Measurements from ENCODE around the gene IL4R. TPM values are rescaled to one million over a fixed set of nuclear protein-coding genes. Genes with fewer than 3 reads are reported as not detected.
"Not testable (repeated sequence)": the region's sequence is repeated elsewhere in the genome, so short reads cannot be mapped to it uniquely, and the experiment has no call there.

The IL4R gene
- total and polyA plus RNA-seq, 2 of the 13 experiments (the other 11 are each of a cell fraction or from before 2014, with no cell fraction given): 15.9 to 49.6 TPM

DNA sequence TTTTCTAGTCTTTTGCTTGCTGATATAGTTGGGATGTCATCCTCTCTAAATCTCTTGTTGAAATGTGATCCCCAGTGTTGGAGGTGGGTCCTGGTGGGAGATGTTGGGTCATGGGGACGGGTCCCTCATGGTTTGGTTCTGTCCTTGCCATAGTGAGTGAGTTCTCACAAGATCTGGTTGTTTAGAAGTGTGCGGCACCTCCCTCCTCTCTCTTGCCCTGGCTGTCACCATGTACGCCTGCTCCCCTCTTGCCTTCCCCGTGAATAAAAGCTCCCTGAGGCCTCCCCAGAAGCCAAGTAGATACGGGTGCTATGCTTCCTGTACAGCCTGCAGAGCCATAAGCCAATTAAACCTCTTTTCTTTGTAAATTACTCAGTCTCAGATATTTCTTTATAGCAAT, 15.2 kb downstream of the IL4R start:
- CTCF ChIA-PET (ENCODE audit: low intra/inter-chr PET ratio, low total read pairs): no interaction called here
- FAIRE-seq: no peak

DNA sequence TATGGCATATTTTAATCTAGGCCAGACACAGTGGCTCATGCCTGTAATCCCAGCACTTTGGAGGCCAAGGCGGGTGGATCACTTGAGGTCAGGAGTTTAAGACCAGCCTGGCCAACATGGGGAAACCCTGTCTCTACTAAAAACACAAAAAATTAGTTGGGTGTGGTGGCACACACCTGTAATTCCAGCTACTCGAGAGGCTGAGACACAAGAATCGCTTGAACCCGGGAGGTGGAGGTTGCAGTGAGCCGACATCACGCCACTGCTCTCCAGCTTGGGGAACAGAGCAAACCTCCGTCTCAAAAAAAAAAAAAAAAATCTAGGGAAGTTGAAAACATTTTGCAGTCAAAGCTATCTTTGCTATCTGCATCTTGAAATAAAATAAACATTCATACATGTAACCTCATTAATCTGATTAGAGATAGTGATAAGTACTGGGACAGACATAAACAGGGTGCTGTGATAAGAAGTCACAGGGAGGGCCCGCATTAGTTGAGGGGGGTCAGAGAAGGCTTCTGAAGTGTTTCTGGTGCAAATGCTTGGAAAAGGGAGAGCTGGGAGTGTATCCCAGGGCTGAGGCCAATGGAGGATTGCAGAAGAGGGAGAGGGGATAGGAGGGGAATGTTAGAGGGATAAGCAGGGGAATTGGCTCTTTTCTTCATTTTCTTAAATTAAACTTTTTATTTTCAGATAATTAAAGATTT, 15.8 kb downstream of the IL4R start:
- CTCF ChIA-PET (ENCODE audit: low intra/inter-chr PET ratio, low total read pairs); FAIRE-seq; H3K4me2 ChIP-seq (ENCODE audit: low read depth, low read length); in situ Hi-C loops (cut with HindIII; ENCODE audit: extremely low pct_ligation_motif_present, low pct_unique_long_range_greater_than_20kb); BruUV-seq (replicated peaks); H4K20me1 ChIP-seq (ENCODE audit: insufficient read depth, low read length); H3K4me3 ChIP-seq (replicated peaks in 1 of 3; ENCODE audit: insufficient read depth in 1 of 3, low read depth in 2 of 3, low read length in 3 of 3); H3K27ac ChIP-seq (ENCODE audit: extremely low read length, insufficient read depth, low read length); intact Hi-C loops (cut with micrococcal nuclease; ENCODE audit: unreplicated experiment); H3K27me3 ChIP-seq (ENCODE audit: control insufficient read depth in 1 of 2, insufficient read depth in 2 of 2, low read length in 2 of 2); H2AFZ ChIP-seq (ENCODE audit: low read length); H3K9ac ChIP-seq (ENCODE audit: insufficient read depth, low read depth, low read length); H3K9me3 ChIP-seq (ENCODE audit: low read length); ATAC-seq; DNase-seq (ENCODE audit: low spot score): not testable (repeated sequence)
- 98% methylated on average over 8 of the region's 8 CpGs for WGBS (ENCODE audit: low lambda C conversion rate)
- H3K36me3 ChIP-seq (replicated peaks in 1 of 2; ENCODE audit: control insufficient read depth in 1 of 2, insufficient read depth in 2 of 2, low read length in 2 of 2): peaks cover 14 to 25% of the 10 kb centered on the region in 2 experiments
- POLR2A ChIA-PET: interaction anchor here (1.4 kb wide), 1 partner anchor 126 kb away, joined by 3 read pairs; the partner anchor contains the start of gene KDM8
- peaks cover 28% of the 10 kb centered on the region for H3K4me1 ChIP-seq (ENCODE audit: insufficient read depth, low read length)
- peaks cover 14% of the 10 kb centered on the region for H3K79me2 ChIP-seq (ENCODE audit: insufficient read depth, low read length)

More for the DNA sequence above, 15.2 kb downstream of the IL4R start:
- Histone ChIP-seq H3K36me3 (replicated peaks in 1 of 2; ENCODE audit: control insufficient read depth in 1 of 2, insufficient read depth in 2 of 2, low read length in 2 of 2) (peaks cover 12 to 20% of the 10 kb centered on the region in 2 experiments), H3K27ac (ENCODE audit: extremely low read length, insufficient read depth, low read length) (no peak overlapping the region), H3K79me2 (ENCODE audit: insufficient read depth, low read length) (peaks cover 20% of the 10 kb centered on the region), H3K27me3 (ENCODE audit: control insufficient read depth in 1 of 2, insufficient read depth in 2 of 2, low read length in 2 of 2) (no peaks in the 10 kb centered on the region), H3K9ac (ENCODE audit: insufficient read depth, low read depth, low read length) (no peak overlapping the region), H3K9me3 (ENCODE audit: low read length) (no peaks in the 10 kb centered on the region), H3K4me1 (ENCODE audit: insufficient read depth, low read length) (peaks cover 34% of the 10 kb centered on the region), H3K4me3 (replicated peaks in 1 of 3; ENCODE audit: insufficient read depth in 1 of 3, low read depth in 2 of 3, low read length in 3 of 3) (no peak overlapping the region), H3K4me2 (ENCODE audit: low read depth, low read length) (no peak overlapping the region), H2AFZ (ENCODE audit: low read length) (no peak overlapping the region), H4K20me1 (ENCODE audit: insufficient read depth, low read length) (no peaks in the 10 kb centered on the region; the same call in 1 of the 2 replicates)
- in situ Hi-C loops (cut with HindIII; ENCODE audit: extremely low pct_ligation_motif_present, low pct_unique_long_range_greater_than_20kb): no loop called here
- TF ChIP-seq, protein P1, sequence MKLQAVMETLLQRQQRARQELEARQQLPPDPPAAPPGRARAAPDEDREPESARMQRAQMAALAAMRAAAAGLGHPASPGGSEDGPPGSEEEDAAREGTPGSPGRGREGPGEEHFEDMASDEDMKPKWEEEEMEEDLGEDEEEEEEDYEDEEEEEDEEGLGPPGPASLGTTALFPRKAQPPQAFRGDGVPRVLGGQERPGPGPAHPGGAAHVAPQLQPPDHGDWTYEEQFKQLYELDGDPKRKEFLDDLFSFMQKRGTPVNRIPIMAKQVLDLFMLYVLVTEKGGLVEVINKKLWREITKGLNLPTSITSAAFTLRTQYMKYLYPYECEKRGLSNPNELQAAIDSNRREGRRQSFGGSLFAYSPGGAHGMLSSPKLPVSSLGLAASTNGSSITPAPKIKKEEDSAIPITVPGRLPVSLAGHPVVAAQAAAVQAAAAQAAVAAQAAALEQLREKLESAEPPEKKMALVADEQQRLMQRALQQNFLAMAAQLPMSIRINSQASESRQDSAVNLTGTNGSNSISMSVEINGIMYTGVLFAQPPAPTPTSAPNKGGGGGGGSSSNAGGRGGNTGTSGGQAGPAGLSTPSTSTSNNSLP (IDR thresholded peaks at IDR 0.05; ENCODE audit: low read depth, low read length): no peak
- TF ChIP-seq ZNF781 (CRISPR knock-in tag; IDR thresholded peaks at IDR 0.05; ENCODE audit: borderline replicate concordance, not compliant biosample characterization) (no peak), NCOA5 (CRISPR knock-in tag; IDR thresholded peaks at IDR 0.05) (no peak), SPEN (CRISPR knock-in tag; IDR thresholded peaks at IDR 0.05; ENCODE audit: low read depth) (no peak), ZNF546 (CRISPR knock-in tag; conservative IDR thresholded peaks at IDR 0.05) (no peak), KLF9 (CRISPR knock-in tag; IDR thresholded peaks at IDR 0.05; ENCODE audit: low read depth) (no peak)
- TF ChIP-seq, protein P2, sequence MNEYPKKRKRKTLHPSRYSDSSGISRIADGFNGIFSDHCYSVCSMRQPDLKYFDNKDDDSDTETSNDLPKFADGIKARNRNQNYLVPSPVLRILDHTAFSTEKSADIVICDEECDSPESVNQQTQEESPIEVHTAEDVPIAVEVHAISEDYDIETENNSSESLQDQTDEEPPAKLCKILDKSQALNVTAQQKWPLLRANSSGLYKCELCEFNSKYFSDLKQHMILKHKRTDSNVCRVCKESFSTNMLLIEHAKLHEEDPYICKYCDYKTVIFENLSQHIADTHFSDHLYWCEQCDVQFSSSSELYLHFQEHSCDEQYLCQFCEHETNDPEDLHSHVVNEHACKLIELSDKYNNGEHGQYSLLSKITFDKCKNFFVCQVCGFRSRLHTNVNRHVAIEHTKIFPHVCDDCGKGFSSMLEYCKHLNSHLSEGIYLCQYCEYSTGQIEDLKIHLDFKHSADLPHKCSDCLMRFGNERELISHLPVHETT (CRISPR knock-in tag; conservative IDR thresholded peaks at IDR 0.05): no peak
- POLR2A ChIA-PET: no interaction called here
- ATAC-seq: no peak
- 98% methylated on average over 5 of the region's 5 CpGs for WGBS (ENCODE audit: low lambda C conversion rate)
- DNase-seq (ENCODE audit: low spot score): no peak
- BruUV-seq (replicated peaks): no TSS peak
- intact Hi-C loops (cut with micrococcal nuclease; ENCODE audit: unreplicated experiment): no loop called here

All from HepG2 (cell line).